ENCODE measurements around the gene MLPH. TPM values are rescaled to one million over a fixed set of nuclear protein-coding genes. Genes with fewer than 3 reads are reported as not detected.

The MLPH gene
- polyA plus RNA-seq, 1 of the 3 experiments (the other 2 are of a cell fraction), result 93.6 TPM

DNA sequence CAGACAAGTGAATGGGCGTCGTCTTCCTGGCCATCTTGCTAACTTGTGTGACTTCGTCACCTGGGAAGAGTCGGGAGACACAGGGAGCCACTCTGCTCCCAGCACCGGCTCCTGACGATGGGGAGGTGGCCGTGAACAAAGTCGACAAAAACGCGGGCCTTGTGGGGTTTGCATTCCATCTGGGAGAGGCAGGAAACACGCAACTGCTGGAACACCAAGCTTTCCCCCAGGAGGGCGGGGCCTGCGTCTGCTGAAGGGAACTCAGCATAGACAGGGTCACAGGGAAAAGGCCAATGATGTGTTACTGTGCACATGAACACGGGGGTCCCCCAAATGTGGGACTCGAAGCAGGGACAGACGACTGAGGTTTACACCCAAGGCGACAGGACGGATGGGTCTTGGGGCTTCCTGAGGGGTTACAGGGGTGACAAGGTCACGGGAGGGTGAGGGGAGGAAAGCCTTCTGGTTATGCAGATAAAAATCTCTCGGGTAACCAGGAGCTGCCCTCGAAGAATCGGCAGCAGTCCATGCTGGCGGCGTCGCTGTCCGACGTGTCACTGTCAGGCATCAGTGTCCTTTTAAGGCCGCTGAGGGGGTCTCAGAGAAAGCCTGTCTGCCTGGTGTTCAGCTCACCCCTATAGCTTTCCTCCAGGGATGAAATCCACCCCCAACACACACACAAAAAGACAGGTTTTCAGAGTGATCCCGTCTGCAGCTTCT is 51.1 kb downstream of the MLPH start (continued):
- TF ChIP-seq, protein P1, sequence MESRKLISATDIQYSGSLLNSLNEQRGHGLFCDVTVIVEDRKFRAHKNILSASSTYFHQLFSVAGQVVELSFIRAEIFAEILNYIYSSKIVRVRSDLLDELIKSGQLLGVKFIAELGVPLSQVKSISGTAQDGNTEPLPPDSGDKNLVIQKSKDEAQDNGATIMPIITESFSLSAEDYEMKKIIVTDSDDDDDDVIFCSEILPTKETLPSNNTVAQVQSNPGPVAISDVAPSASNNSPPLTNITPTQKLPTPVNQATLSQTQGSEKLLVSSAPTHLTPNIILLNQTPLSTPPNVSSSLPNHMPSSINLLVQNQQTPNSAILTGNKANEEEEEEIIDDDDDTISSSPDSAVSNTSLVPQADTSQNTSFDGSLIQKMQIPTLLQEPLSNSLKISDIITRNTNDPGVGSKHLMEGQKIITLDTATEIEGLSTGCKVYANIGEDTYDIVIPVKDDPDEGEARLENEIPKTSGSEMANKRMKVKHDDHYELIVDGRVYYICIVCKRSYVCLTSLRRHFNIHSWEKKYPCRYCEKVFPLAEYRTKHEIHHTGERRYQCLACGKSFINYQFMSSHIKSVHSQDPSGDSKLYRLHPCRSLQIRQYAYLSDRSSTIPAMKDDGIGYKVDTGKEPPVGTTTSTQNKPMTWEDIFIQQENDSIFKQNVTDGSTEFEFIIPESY (IDR thresholded peaks at IDR 0.05; ENCODE audit: borderline replicate concordance, low read depth), result no peak
- TF ChIP-seq MXI1 (IDR thresholded peaks at IDR 0.05; ENCODE audit: low read depth, low read length), result no peak
- TF ChIP-seq MEF2A (IDR thresholded peaks at IDR 0.05; ENCODE audit: borderline replicate concordance, low read depth), result no peak
- TF ChIP-seq RAD21 (IDR thresholded peaks at IDR 0.05; ENCODE audit: low read length), result no peak
- TF ChIP-seq, protein P2, sequence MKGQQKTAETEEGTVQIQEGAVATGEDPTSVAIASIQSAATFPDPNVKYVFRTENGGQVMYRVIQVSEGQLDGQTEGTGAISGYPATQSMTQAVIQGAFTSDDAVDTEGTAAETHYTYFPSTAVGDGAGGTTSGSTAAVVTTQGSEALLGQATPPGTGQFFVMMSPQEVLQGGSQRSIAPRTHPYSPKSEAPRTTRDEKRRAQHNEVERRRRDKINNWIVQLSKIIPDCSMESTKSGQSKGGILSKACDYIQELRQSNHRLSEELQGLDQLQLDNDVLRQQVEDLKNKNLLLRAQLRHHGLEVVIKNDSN (IDR thresholded peaks at IDR 0.05; ENCODE audit: borderline replicate concordance, low read depth), result no peak
- TF ChIP-seq RCOR1 (IDR thresholded peaks at IDR 0.05; ENCODE audit: low read length), result no peak
- no peak for TF ChIP-seq EZH2phosphoT487 (IDR thresholded peaks at IDR 0.05; ENCODE audit: borderline replicate concordance, low read depth)
- TF ChIP-seq, protein P3, sequence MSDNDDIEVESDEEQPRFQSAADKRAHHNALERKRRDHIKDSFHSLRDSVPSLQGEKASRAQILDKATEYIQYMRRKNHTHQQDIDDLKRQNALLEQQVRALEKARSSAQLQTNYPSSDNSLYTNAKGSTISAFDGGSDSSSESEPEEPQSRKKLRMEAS (IDR thresholded peaks at IDR 0.05; ENCODE audit: low read depth), result no peak
- no peak for TF ChIP-seq JUND (IDR thresholded peaks at IDR 0.05)

DNA sequence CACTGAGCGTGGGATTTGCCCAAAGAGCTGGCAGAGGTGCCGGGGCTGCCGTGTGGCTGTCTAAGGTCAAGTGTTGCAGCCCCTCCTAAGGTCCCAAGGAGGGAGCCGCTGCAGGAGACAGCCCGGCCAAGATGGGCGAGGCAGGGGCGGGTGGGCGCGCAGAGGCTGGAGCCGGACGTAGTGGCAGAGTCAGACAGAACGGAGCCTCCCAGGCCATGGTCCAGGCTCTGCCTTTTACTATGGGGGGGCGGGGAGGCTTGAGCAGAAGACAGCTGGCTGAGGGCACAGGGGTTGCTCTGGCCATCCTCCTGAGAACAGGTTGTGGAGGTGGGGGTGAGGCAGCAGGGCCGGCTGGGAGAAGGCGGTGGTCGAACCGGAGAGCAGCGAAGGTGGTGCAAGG is 51.9 kb downstream of the MLPH start:
- Histone ChIP-seq H3K27ac (ENCODE audit: low read depth in 2 of 2, low read length in 1 of 2) (no peak overlapping the region), H3K9me3 (no peaks in the 10 kb centered on the region), H3K36me3 (replicated peaks in 1 of 2; ENCODE audit: control insufficient read depth in 1 of 2, insufficient read depth in 2 of 2, low read length in 1 of 2) (peaks cover 2 to 50% of the 10 kb centered on the region in 2 experiments), H2AFZ (ENCODE audit: low read depth) (no peak overlapping the region), H3F3A (replicated peaks; ENCODE audit: insufficient read depth) (peaks cover 8% of the 10 kb centered on the region), H3K9ac (no peak overlapping the region), H3K4me1 (ENCODE audit: control insufficient read depth in 1 of 2, insufficient read depth in 2 of 2, low read depth in 1 of 2, low read length in 1 of 2) (peaks cover 0 to 8% of the 10 kb centered on the region in 2 experiments; a peak in 1 of 4 replicates), H3K27me3 (ENCODE audit: insufficient read depth) (no peaks in the 10 kb centered on the region), H3K79me2 (ENCODE audit: insufficient read depth) (no peaks in the 10 kb centered on the region), H3K9me2 (no peaks in the 10 kb centered on the region), H3K4me2 (no peak overlapping the region), H4K20me1 (ENCODE audit: insufficient read depth) (no peaks in the 10 kb centered on the region), H3K4me3 (ENCODE audit: low read depth in 2 of 2, low read length in 1 of 2) (no peak overlapping the region)
- CTCF ChIA-PET, result interaction anchor here (0.9 to 4.7 kb wide), 4 partner anchors 10 to 417 kb away, joined by 3 to 28 read pairs (median 6); no protein-coding TSS in a partner anchor
- 96% methylated on average over 18 of the region's 18 CpGs for WGBS (ENCODE audit: low lambda C conversion rate)
- POLR2A ChIA-PET, result no interaction called here
- TF ChIP-seq GATA2 (CRISPR knock-in tag; IDR thresholded peaks at IDR 0.05) (no peak), RAD21 (IDR thresholded peaks at IDR 0.05; ENCODE audit: low read length) (no peak), FOSL2 (IDR thresholded peaks at IDR 0.05; ENCODE audit: borderline replicate concordance, low read depth) (no peak), YY1 (IDR thresholded peaks at IDR 0.05; ENCODE audit: low read depth) (no peak), CHD2 (IDR thresholded peaks at IDR 0.05; ENCODE audit: low read length, partially characterized antibody) (no peak), RFX5 (IDR thresholded peaks at IDR 0.05; ENCODE audit: low read length) (no peak), FOXM1 (IDR thresholded peaks at IDR 0.05; ENCODE audit: low read depth) (no peak), TEAD4 (IDR thresholded peaks at IDR 0.05; ENCODE audit: borderline replicate concordance, insufficient read depth) (no peak), FOXJ3 (CRISPR knock-in tag; IDR thresholded peaks at IDR 0.05) (no peak)
- TF ChIP-seq, protein P1 (IDR thresholded peaks at IDR 0.05; ENCODE audit: borderline replicate concordance, low read depth), result no peak
- TF ChIP-seq, protein P4, sequence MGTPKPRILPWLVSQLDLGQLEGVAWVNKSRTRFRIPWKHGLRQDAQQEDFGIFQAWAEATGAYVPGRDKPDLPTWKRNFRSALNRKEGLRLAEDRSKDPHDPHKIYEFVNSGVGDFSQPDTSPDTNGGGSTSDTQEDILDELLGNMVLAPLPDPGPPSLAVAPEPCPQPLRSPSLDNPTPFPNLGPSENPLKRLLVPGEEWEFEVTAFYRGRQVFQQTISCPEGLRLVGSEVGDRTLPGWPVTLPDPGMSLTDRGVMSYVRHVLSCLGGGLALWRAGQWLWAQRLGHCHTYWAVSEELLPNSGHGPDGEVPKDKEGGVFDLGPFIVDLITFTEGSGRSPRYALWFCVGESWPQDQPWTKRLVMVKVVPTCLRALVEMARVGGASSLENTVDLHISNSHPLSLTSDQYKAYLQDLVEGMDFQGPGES (IDR thresholded peaks at IDR 0.05; ENCODE audit: low read depth, low read length), result no peak
- TF ChIP-seq, protein P5, sequence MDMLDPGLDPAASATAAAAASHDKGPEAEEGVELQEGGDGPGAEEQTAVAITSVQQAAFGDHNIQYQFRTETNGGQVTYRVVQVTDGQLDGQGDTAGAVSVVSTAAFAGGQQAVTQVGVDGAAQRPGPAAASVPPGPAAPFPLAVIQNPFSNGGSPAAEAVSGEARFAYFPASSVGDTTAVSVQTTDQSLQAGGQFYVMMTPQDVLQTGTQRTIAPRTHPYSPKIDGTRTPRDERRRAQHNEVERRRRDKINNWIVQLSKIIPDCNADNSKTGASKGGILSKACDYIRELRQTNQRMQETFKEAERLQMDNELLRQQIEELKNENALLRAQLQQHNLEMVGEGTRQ (IDR thresholded peaks at IDR 0.05; ENCODE audit: borderline replicate concordance, low read depth, low read length), result no peak
- DNase-seq, result no peak
